NCI-H2081 (cell line): ENCODE data around the gene PDLIM1.
A peak's percentile ranks its signal among the peaks of the same experiment; 100 is the strongest.

Experiments
- DNase-seq, 2 experiments: peaks; one replicate each; lab custom pipeline; 2025; lab: John Stamatoyannopoulos, UW

Gene PDLIM1

DNA sequence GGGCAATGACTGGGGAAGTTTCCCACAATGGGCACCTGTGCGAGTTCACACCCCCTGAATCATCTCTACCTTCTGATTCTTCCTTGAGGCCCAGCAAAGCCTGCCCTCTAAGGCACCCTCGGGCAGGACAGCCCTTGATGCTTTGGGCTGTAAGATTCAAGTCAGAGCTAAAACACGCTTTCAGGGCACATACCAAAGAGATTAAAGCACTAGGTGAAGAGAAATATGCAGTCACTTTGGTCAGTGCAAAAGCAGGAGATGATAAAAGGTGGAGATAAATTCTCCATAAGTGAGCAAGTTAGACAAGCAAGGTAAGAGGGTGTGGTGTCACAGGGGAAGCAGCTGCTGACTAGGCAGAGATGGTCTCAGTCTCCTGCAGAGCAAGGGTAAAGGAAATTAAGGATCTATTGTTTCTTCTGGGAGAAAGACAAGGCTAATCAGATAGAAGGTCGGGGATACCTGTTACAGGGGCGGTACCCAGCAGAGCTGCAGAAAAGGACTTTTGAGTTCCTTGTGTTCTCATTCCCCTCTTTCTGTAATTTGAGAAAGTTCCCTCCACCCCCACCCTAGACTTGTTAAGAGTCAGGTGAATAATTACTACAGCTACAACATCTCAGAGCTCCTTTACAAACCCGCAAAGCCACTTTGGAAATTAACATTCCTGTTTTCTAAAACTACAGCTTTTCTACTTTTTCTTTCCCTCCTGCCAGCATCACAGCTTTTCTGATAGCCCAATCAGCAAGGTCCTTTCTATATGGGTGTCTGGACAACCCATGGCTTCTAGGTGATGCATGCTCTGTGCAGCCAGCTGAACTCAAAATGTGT is 26.4 kb downstream of the PDLIM1 start:
- DNase-seq = no peak

DNA sequence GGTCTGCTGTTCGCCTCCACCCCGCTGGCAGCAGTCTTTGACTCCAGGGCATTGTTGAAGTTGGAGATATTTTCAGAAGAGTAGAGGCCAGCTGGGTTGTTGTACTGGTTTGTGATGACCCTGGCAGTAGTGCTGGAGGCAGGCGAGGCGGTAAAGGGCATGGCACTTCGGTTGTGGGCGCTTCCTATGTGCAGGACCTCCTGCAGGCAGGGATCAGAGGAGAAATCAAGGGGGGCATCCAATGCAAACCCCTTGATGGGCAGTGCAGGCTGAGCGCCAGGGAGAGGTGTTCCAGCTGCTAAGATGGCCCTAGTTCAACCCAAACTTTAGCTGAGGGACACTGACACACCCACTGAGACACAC is 27.0 kb downstream of the PDLIM1 start:
- DNase-seq = no peak

DNA sequence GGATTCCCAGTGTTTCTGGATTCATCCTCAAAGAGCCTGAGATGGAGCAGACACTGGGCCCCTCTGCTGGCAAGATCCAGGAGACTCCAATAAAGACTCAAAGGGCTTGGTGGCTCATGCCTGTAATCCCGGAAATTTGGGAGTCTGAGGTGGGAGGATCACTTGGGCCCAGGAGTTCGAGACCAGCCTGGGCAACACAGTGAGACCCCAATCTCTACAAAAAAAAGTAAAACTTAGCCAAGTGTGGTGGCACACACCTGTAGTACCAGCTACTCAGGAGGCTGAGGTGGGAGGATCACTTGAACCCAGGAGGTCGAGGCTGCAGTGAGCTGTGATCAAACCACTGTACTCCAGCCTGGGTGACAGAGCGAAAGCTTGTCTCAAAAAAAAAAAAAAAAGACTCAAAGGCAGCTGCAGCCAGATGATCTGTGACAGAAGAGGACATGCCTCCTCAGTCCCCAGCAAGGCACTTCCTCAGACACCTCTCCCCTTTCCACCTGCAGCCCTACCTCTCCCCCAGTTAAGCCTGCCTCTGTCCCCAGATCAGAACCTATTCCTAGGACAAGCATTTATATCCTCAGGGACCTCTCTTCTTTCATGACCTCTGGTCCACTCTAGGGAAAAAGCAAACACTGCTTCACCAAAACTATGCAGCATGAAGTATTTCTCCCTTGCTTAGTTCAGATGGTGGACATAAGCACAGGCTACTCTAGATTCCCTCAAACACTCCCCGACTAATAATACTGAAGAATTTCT is 27.9 kb downstream of the PDLIM1 start:
- no peak for DNase-seq

DNA sequence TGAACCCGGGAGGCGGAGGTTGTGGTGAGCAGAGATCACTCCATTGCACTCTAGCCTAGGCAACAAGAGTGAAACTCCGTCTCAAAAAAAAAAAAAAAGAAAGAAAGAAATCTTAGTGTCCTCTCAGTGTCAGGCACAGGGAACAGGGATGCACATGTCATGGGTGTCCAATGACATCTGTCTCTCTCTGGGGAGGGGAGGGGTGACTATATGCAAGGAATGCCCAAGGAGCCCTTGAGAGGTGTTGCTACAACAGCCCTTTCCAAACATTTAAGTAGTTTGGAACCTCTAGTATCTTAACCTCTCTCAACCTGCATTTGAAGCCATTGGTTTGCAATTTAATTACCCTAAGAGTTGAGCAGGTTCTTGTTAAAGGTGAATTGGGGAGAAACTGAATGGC is 28.9 kb downstream of the PDLIM1 start:
- no peak for DNase-seq

DNA sequence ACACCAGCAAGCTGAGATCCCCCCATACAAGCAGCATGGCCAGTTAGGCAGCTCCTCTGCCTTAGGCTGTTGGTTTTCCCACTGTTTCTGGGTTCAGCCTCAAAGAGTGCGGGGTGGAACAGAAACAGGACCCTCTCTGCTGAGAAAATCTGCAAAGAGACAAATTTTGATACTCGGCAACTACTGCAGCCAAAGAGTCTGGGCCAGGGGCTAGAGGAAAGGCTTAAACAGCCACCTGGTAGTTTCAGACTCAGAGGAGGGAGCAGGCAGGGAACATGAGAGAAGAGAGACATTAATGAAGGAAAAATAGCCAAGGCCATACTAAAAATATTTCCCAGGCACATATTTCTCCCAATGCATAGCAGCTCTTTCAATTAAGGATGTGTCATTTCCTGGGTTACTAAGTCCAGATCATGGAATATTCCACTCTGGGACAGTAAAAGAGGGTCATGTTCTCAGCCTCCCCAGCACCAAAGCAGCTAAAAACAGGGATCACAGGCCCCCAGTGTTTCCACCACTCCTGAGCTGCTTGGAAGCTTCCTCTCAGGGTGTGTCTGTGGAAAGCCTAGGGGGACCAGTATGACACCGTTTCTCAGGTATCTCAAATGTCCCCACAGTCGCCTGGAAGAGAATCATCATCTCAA is 29.8 kb downstream of the PDLIM1 start:
- no peak for DNase-seq

DNA sequence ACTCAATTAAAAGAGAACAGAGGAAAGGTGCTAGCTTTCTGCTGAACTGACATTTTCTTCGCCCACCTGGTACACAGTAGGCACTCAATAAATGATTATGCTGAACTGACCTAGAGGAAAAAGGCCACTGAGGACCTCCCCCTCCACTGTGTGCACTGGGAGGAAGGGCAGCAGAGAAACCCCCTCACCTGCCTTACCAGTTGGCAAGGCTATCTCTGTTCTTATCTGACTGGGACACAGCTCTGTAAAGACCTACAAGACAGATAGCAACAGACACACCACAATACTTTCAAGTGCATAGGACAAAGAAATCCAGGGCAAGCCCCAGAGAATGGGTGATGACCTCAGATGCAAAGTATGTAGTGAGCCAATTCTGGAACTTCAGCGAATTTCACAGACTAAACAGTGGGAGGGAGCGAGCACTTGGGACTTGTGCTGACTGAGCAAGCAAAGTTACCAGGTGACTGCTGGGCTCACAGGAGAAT is 30.4 kb downstream of the PDLIM1 start:
- no peak for DNase-seq

DNA sequence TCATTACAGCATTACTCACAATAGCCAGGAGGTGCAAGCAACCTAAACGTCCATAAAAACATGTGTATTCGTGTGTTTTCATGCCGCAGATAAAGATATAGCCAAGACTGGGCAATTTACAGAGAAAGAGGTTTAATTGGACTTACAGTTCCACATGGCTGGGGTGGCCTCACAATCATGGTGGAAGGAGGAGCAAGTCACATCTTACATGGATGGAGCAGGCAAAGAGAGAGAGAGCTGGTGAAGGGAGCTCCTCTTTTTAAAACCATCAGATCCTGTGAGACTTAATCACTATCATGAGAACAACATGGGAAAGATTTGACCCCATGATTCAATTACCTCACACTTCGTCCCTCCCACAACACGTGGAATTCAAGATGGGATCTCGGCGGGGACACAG is 33.0 kb downstream of the PDLIM1 start:
- no peak for DNase-seq

DNA sequence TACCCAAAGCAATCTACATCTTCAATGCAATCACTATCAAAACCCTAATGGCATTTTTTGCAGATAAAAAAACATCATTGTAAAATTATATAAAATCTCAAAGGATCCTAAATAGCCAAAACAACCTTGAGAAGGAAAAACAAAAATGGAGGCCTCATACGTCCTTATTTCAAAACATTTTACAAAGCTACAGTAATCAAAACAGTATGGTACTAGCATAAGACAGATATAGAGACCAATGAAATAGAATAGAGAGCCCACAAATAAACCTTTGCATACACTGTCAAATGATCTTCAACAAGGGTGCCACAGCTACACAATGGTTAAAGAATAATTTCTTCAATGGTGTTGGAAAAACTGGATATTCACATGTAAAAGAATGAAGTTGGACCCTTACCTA is 34.5 kb downstream of the PDLIM1 start:
- DNase-seq = no peak

DNA sequence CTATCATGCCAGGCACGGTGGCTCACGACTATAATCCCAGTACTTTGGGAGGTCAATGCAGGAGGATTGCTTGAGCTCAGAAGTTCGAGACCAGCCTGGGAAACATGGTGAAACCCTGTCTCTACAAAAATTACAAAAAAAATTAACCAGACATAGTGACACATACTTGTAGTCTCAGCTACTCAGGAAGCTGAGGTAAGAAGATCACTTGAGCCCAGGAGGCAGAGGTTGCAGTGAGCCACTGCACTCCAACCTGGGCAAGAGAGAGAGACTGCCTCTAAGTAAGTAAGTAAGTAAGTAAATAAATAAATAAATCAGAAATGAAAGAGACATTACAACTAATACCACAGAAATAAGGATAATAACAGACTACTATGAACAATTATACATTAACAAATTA is 36.2 kb downstream of the PDLIM1 start:
- no peak for DNase-seq

DNA sequence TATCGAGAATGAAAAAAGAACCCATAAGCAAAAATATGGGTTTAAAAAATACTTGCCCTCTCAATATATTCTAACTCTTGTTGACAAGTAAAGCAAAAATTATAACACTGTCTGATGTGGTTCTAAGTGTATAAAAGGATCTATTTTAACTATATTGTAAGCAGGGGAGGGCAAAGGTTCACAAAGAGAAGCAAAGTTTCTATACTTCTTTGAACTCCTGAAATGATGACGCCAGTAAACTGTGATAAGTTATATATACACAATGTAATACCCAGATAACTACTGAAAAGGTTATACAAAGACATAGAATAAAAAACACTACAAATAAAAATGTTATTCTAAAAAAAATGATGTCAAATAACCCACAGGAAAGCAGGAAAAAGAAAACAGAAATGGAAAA is 37.1 kb downstream of the PDLIM1 start:
- DNase-seq = no peak

DNA sequence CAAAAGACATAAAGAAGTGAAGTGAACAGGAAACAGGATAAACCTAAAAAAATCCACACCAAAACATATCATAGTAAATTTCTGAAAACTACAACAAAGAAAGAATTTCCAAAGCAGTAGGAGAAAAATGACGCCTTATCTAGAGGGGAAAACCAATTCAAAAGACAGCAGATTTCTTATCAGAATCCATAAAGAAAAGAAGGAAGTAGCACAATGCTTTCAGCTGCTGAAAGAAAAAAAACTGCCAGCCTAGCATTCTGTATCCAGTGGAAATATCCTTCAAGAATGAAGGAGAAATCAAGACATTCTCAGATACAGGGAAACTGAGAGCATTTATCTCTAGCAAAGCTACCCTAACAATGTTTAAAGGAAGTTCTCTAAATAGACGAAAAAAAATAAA is 37.8 kb downstream of the PDLIM1 start:
- DNase-seq = no peak

DNA sequence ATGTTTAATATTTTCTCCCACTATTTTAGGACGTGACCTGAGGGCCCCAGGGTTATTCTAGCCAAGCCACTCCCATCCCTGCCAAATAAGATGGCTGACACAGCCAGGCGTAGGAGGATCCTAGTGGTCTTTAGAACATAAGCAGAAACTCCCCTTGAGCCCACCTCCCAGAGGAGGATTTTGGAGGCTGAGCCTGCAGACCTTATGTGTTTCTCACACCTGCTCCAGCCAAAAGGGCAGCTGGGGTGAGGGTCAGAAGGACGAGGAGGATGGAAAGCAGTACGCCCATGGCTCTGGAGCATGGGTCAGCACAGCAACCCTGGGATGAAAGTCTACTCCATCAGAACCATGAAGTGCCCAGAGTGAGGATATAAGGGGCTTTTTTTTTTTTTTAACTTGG is 39.9 kb downstream of the PDLIM1 start:
- no peak for DNase-seq

DNA sequence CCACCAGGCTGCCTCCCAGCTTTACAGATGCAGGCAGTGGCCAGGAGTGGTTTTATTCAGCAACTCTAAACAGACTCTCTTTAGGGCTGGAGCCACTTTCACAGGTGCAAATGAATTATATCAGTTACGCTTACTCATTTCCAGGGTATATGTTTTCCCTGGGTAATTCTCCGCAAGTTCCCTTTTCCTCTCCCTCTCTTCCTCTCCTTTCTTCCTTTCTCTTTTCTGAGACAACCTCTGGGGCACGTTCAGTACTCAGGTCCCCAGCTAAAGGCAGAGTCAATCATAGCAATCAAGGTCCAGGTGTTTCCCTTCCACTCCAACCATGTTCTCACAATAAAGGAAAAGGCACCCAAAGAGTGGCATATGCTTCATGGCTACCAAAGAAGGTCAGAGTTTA is 41.3 kb downstream of the PDLIM1 start:
- no peak for DNase-seq

DNA sequence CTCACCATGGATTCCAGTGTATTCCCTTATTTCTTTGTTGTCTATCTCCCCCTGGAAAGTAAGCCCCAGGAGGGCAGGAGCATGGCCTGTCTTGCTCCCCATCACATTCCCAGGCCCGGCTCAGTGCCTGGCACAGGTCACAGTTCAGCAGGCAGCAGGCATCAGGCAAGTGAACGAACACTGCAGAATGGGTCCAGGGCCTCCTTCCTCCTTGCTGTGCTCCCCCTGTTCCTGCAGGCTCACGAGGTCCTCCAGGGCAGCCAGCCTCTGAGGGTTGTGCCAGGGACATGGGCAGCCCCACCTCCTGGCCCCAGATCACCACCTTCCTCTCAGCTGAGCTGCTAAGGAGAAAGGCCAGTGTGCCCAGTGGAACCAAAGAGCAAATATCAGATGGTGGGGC is 41.8 kb downstream of the PDLIM1 start:
- DNase-seq = no peak

DNA sequence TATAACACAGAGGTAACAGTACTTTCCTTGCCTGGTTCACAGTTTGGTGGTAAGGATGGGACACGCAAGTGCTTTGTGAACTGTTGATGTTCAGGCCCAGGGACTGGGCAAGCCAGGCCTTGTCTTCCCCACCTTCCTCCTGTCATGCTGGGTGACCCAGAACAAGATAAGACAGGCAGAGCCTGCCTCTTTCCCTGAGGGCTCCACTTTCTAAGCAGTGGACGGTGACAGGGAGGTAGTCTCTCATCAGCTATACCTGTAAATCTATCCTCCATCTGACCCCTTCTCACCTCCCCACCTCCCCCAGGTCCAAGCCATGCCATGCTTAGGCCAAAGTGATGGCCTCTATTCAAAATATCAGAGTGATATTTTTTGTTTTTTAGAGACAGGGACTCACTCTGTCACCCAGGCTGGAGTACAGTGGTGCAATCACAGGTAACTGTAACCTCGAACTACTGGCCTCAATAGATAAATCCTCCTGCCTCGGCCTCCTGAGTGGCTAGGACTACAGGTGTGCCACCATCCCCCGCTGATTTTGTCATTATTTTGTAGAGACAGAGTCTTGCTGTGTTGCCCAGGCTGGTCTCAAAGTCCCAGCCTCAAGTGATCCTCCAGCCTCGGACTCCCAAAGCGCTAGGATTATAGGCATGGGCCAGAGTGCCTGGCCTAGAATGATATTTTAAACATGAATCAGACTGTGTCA is 42.8 kb downstream of the PDLIM1 start:
- no peak for DNase-seq

DNA sequence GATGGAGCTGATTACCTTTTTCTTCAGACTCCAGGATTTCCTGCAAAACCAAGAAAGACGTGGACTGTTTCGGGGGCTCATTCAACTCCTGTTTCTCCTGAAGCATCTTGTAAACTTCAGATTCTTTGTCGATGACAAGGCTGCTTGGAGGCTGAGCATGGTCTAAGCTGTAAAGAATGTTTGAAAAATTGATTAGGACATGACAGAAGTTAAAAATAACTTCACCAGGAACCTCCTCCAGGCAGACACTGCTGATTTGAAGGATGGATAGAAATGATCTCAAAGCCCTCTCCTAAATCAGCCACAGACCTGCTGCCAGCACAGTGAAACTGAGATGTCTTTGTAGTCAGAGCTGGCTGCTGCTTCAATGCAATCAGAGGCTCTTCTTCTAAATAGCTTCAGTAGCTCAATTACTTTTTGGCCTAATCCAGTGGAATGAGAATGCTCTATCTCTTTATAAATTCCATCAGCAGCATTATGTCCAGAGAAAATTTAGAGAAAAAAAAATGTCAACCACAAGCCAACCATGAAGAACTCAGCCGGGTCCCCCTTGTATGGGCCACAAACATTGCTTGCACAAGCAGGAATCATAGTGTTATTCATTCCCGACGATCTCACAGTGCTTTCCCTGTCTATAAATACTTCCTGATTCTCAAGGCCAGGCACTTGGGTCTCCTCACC is 43.5 kb downstream of the PDLIM1 start:
- DNase-seq = no peak

DNA sequence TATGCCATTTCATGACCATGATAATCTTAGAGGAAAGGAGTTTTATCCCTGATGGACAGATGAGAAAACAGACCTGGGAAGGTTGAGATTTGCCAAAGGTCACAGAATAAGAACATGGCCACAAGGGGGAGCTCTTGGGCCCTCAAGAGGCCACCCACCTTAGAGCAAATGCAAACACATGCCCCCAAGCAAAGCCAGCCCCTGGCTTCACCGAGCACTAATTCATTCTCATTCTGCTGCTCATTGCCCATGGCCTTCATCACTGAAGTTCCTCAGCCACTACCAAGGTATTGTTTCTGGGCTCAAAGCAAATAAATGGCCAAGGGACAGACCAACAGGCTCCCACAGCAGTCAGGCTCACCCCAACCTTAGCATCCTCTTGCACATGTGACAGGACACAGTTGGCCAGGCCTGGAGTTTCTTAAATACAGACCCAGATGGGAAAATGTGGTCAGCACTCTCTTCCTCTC is 44.2 kb downstream of the PDLIM1 start:
- DNase-seq = peak; percentile 21 to 38

DNA sequence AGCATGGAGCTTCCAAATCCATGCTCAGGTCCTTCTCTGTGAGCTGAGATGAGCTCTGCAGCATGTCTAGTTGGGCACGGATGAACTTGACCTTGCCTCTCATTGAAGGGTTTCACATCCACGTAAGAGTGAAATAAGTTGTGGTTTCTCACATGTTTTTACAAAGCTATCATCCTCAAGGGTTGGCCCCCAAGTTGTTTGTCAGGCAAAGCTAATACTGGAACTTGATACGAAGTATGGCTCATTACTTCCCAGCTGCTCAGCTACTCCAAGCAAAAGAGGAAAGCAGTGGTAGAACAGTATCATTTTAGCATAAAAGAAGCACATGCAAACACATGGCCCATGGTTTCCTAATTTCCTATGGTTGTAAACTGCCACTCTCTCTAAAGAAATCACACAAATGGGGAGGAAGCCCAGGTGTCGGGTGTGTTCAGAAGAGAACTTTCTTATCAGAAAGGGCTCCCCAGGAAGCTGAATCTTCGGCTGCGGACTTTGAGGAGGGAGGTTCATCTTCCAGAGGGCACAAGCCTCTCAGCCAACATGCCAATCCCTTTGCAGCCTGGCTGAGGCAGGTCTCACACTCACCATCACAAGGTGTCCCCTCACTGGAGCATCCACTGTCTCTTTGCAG is 45.3 kb downstream of the PDLIM1 start:
- DNase-seq = no peak

DNA sequence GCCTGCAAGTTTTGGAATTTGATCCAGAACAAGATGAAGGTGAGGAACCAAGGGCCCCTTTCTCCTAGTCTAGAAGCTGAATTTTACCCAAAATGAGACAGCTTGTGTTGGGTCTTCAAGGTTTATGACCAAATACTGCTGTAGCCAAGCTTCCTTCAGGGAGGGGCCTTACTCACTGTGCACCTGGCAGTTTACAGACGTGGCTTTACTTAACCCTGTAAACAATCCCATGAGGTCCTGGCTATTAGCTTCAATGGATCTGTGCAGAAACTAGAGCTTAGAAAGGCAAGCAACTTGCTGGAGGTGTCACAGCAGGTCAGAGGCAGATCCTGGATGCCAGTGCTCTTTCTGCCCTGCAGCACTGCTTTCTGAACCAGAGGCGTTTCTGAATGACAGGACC is 46.7 kb downstream of the PDLIM1 start:
- no peak for DNase-seq

DNA sequence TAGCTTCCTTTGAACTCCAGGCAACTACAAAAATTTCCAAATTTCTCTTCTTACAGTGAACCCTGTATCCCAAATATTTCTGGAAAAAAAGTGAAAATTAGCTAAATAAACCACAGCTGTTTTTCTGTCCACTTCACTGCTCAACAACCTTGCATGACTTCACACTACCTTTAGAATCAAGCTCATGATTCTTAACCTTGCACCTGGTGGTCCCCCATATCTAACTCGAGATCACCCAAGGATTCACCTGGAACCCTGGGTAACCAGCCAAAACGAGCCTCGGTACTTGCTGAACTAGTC is 47.5 kb downstream of the PDLIM1 start:
- DNase-seq = no peak

DNA sequence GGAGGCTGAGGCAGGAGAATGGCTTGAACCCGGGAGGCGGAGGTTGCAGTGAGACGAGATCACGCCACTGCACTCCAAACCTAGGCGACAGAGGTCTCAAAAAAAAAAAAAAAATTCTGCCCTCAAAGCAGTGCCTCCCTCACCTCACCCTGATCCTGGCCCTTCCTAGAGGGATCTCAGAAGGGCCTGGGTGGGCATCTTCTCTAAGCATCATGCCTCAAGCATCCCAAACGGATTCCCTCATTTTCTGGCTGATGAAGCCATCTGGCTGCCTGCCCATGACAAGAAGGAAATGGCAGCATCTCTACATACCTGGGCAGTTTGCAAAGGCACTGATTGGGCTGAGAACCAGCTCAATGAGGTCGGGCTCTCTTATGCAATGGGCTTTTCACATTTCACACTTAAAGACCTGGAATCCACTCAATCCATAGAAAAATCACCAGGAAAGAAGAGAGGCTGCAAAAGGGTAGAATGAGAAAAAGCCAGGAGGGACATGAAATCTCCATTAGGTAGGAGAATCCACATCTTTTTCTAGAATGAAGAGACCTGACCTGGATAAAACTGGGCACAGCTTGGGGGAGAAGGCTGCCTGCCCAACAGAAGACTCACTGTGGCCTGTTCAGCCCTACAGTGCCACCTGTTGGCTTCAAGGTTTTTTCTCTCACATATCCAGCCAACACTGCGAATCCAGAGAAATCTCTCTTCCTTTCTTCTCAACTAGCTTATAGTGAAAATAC is 48.1 kb downstream of the PDLIM1 start:
- DNase-seq = peak; percentile 9 to 34
